Ramos (cell line): Measurements from ENCODE around the gene CBX1.

Experiments used
- in situ Hi-C: fragments of 300-500 bp; cut with MboI; formaldehyde crosslinking; loops from one replicate; pipeline ENCODE4 v1.14.3; 2022; ENCODE audit warnings: low sequenced_read_pairs; ENCODE audit not compliant: unreplicated experiment

The CBX1 gene

DNA sequence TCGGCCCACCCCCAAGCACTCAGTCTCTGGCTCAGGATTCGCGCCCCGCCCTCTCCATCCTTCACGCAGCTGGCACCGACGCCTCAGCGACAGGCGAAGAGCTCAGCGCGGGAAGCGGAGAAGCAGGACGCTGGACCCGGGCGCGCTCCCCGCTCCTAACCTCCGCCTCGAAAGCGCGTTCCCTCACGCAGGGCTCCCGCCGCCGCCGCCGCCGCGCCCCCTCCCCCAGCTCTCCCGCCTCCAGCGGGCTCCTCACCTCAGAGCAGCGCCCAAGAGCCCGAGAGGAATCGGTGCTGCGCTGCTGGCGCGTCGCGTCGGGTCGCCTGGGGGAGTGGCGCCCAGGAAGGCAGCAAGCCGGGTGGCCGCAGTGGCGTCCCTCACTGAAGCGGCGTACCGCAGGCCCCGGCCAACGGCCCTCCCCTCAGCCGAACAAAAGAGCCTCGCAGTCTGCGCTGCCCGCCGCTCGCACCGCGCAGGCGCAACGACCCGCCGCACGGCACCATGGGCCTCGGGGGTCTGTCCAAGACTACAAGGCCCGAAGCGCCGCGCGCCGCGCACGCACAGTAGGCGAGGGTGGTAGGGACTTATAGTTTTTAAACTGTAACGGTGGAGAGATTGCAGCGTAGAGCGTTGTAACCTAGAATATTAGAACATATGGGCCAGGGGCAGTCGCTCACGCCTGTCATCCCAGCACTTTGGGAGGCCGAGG, at the start of gene CBX1:
TSS of gene CBX1 (minus strand) at position 467 of the 709 bp plus-strand sequence. CDS start 24,474 bp downstream, outside the sequence.
- in situ Hi-C loops: no loop called here

DNA sequence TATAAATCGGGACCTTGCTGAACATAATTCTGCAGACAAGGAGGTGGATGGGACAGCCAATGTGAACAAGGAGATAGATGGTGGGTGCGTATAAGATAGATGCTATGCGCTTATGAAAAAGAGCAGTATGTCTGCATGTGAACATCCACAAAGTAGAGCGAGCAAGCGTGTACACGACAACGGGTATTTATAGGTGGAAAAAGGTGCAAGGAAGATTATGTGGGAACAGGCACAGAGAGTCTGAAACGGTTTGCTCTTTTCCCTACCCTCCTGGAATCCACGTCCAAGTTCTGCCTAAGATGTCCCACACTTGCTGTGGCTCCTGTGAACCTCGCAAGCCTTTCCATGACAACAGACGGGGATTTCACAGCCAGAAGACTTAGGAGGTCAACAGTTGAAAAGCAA, 49.3 kb upstream of the CBX1 start:
- in situ Hi-C loops: no loop called here

DNA sequence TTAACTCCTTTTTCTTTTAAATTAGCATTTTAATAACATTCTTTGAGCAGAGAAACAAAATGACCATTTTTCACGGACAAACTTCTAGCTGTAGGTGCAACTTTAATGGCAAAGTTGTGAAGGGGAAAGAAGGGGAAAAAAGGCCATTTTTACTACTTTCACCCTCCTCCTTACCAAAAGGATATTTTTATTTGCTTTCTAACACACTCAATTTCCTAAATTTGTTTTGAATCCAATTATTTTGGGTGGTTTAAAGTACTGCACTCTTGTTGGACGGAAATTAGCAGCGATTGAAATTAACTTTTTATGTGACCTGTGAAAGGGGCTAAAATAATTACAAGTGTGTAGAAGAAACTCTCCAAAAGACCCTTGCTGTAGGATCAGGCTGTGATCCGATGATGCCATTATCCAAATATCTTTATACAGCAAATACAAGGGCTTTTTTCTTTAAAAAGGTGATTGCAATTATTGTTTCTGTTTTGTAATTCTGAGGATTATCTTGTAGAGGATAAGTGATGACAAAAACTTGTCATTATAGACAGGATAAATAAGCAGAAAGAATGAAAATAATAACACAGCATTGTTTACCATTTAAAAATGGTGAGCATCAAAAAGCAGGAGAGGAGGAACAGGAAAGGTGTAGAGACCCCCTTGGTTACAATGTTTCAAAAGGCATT, 48.6 kb upstream of the CBX1 start:
- in situ Hi-C loops: no loop called here

DNA sequence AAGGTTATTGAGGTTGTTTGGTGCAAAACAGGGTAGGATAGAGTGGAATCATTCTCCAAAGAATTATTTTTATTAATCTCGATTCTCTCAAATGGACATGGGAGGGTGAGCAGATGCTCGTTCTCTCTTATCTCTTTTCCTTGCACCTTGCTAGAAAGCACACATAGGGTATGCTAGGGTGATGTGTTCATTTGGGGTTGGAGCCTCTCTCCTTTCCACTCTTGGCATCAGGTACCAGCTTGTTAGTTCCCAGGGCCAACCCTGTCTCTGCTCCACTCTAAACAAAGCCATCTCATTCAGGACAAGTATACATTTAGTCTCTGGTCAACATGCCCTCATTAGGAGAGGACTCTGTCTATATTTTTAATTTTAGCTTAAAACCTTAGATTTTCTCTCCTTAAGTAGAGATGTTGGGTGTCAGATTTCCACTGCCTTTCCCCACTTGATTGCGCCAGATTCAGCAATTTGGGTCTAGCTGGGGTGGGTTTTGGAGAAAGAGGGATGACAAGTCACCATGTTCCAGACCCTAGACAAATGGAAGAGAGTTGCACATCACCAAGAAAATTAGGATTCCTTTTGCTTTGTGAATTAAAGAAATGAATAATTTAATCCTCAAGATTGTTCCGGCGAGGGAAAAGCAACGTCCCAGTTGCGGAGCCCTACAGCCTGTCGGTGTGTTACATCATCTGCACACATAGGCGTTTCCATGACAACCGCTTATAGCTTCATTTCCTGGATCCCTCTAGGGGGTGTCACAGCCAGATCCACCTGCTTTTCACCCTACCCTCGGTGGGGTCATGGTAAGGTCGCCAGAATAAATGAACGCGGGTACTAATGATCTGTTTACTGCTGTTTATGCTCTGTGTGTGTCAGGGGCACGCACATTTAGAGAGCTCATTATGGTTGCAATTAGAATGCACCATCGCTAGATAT, 47.8 kb upstream of the CBX1 start:
- in situ Hi-C loops: no loop called here

DNA sequence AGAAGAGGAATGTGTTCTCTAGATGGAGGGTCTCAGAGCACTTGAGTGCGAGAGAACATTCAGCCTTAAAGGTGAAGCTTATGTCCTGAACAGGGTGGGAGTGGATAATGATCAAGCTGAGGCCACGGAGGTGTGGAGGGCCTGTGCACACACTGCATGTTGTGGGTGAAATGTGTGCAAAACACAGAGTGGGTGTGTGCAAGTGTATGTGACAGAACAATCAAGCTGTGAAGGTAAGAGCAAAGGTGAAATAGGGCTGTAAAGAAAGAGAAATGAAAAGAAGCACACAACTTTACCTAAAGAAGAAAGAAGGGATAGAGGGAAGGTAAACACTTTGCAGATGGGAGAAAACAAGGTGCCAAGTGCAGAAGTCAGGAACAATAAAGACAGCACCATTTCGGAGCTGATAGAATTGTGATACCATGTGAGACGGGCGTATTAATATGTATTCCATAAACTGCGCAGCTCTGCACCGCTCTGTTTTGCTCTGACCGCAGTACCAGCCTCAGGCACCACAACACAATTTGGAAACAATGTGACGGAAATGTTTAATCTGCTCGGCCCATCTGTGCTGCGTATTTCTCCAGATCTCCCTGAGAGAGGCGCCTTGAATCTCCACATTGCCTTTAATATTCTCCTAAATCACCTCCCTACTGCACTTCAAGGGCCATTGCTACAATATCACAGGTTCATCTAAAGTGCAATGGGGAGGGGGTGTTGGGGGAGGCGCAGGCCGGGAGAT, 46.9 kb upstream of the CBX1 start:
- in situ Hi-C loops: no loop called here

DNA sequence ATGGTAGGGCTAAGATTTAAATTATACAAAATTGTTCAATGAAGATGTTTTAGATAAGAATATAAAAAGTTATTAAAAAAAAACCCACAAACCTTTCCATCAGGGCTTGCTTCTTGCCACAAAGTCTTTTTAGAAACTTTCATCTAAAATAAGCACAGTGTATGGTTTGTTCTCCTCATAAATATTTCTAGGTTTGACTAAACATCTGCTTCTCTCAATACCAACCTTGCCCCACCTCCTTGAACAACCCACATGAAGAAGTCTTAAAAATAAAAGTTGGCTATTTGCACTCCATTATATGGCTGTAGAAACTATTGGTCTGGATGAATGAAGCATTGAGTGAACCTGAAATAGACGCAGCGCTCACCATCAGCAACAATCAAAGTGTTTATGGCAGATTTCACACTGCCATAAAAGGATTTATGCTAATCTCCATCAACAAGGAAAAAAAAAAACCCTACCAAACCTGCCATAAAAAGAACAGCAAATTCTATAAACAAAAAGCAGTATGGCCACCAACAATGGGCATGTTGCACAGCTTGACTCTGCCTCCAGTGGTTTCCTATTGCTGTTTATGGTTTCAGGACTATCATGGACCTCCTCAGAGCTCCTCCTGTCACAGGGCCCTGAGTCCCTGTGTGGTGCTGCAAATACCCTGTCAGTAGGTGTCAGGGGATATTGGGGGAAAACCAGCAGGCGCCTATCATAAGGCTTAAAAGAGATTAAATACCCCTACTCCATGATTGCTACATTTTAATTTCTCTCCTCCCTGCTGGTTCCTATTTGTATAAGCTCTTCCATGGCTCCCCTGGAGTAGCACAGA, 43.9 kb upstream of the CBX1 start:
- in situ Hi-C loops: no loop called here

DNA sequence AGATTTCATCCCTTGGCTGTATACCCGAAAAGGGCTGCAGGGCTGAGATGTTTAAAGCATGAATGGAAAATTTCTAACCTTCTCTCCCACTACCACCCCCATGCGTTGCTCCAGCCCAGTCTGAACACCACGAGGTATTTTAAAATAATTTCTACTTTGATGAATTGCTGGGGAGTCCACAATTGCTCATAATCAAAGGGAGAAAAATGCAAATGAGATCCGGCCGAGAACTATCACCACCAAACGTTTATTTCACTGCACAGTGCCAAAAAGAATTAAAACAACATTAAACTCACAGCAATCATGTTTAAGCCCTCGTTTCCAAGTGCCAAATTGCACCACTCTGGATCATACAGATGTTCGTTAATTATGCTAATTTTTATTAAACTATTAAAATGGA, 43.0 kb upstream of the CBX1 start:
- in situ Hi-C loops: no loop called here

DNA sequence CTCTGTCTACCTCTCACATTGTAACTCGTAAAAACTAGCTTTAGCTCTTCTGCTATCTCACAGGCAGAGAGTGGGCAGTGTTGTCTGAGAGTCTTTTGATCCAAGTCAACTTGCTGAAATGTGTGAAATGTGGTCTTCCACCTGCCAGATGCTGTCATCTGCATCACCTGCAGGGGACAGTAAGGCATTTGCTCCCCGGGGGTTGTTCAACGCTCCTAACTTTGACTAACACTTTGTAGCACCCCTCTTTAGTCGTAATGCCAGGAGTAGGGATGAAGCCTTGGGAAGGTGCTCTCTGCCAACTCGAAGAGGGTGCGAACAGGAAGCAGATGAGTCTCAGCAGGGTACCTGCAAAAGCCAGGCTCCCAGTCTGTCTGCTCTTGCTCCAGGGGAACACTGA, 42.4 kb upstream of the CBX1 start:
- in situ Hi-C loops: no loop called here

DNA sequence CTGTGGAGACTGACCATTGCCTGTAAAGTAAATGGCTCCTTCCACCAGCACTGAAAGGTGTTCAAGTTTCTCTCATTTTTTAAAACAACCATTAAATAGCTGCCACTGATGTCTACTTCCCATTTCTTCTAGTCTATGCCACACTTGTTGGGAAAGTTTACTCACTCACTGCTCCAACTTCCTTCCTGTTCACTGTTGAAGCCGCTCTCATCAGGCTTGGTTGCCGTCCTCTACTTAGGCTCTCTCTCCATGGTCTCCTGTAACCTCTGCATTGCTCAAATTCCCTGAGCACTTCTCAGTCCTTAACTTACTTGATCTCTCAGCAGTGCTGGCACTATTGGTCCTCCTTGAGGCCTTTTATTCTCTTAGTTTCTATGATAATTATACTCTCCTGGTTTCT, 38.7 kb upstream of the CBX1 start:
- in situ Hi-C loops: no loop called here

DNA sequence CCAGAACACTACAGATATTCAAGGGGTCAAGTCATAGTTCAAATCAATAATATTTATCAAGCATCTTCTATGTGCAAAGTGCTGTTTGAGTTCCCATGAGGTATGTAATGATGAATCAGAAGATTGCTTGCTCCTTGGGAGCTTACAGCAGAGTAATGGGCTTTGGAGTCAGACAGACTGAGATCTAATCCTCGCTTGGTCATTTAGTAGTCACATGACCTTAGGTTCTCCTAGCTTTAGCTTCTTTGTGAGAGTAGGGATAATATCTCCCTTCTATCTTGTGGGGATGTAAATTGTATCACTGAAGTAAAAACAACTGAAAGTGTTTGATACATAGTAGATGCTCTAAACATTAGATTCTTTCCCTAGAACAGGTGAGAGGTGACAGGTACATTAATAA, 36.4 kb upstream of the CBX1 start:
- in situ Hi-C loops: no loop called here

DNA sequence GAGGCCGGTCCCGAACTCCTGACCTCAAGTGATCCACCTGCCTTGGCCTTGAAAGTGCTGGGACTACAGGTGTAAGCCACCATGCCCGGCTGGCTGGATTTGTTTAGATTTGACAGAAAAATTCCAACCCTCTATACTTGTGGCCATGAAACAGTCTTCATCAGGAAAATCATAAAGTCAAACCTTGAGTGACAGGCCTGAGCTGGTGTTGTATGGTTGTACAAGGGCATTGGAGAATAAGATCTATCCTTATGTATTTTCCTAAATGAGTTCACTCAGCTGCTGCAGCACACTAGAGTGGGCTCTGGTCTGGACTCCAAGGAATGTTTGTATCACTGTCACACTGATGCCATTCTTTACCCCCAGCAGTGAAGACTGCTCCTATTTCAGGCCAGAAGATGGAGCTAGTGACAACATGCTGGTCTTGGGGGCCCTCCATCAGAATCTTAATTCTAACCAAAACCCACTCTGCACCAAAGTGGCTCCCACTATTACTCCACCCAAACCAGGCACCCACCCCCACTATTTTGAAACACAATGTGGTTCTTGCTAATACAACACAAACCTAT, 33.7 kb upstream of the CBX1 start:
- in situ Hi-C loops: loop anchor here (5.0 kb wide), 1 partner anchor 108 kb away; no protein-coding TSS in a partner anchor

DNA sequence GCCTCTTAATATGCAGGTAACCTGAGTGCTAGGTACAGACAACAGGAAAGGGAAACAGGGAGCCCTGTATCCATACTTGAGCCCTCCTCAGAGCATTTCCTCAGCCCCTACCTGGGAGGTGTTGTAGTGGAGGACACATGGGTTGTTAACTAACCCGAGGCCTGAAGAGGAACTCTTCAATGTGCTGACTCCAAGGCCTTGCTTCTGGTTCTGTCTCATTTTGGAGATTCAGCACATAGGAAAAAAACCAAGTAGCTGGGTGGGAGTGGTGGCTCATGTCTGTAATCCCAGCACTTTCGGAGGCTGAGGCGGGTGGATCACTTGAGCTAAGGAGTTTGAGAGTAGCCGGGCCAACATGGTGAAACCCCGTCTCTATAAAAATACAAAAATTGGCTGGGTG, 31.1 kb upstream of the CBX1 start:
- in situ Hi-C loops: loop anchor here (5.0 kb wide), 1 partner anchor 105 kb away; no protein-coding TSS in a partner anchor

DNA sequence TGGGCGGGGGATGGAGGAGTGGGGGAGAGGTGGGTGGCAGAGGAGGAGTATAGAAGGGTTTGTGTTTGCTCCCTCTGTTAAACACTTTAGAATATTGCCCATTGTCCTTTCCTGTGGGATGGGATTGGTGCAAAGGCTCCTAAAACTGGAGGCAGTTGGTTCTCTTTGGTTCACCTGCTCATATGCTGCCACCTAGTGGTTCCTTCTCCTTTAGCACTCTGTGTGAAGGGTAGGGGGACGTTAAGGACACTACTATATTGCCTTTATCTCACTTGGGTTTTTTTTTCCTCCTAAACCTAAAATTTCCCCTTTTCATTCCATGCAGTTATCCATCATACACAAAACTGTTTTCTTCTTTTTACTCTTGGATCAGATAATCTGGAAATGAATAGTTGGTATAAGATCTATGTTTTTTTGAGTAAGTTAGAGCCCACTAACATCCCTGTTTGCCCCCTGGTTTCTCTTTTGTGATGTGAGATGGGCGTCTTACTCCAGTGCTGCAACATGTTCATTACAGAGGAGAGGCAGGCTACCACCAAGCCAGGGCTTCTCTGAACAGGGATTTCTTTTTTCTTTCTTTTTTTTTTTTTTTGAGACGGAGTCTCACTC, 30.0 kb upstream of the CBX1 start:
- in situ Hi-C loops: loop anchor here (5.0 kb wide), 1 partner anchor 104 kb away; no protein-coding TSS in a partner anchor

DNA sequence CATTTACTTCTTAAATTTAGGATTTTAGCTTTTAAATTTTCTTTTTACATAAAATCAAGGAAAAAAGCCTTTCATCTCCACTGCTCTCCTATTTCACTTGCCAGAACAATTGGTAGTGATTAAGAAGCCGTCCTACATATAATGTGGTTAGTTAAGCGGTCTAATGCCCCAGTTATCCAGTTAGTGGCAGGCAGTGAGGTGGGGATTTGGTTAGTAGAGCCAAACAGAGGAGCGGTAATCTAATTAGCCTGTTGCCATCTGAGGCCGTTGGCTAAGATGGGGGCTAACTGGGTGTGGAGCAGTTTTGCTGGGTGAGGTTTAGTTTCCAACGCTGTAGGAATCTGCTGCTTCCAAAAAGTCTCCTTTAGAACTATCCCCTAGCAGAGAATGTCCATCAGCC, 28.7 kb upstream of the CBX1 start:
- in situ Hi-C loops: loop anchor here (5.0 kb wide), 1 partner anchor 103 kb away; no protein-coding TSS in a partner anchor

DNA sequence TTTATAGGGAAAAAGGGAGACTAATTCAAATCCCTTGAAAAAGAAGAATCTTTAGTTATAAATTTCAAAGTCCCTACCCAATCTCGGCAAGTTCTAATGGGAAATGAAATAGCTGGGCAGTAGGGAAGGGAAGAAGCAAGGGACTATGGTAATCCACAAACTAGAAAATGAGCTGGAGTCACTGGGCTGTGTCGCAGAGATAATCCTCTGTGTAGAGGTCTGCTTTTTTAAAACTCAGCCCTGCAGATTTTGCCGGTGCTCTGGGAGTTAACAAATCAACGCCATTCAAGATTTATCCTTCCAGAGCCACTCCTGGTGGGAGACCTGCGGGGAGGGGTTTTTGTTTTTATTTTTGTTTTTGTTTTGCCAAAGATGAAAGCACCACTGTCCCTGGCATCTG, 27.1 kb upstream of the CBX1 start:
- in situ Hi-C loops: no loop called here

DNA sequence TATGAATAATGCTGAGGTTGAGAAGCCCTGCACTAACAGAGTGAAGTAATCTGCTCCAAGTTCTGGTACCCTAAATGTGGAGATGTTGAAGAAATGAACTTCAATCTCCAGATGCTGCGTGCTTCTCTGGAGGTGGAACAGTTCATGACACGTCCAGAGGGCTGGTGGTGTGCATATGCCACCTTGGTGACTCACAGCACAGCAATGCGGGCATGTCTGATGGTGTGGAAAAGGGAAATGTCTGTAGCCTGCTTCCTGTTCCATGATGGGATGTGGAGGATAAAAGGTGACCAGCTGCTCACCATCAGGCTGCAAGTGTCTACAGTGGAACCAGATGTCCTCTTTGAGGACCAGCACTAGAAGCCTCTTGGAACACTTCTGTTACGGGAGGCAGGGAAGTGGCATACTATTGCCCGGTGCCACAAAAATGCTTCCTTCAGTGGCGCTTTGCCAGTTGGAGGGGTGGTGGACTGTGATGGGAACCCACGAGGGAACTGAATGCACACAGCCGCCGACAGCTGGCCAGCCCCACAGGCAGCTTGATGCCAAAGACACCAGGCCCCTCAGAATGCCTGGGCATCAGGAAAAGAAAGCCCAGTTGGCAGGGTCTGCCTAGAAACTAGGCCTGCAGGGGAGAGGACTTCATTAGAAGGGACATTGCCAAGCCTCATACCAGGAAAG, 26.2 kb upstream of the CBX1 start:
- in situ Hi-C loops: no loop called here

DNA sequence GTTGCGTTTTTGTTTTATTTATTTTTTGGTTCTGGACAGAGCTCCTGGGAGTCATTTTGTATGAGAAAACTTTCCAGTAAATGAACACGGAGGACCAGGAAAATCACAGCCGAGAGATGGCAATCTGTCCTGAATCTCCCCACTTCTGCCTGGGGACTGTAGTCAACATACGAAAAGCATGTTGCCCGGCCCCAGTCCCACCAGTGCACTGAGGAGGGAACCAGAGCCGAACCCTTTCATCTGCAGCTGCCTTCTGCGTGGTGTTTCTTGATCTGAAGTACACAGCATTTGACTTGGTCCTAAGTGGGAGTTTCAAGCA, 25.2 kb upstream of the CBX1 start:
- in situ Hi-C loops: no loop called here
